SU-DHL-6 (cell line): Measurements from ENCODE around the gene SLC38A3.

Experiments used
- CTCF ChIP-seq: fragments of 200-600 bp; sonication (generic); IDR thresholded peaks from one replicate; pipeline ENCODE4 v1.5.1; 2017; ENCODE audit warnings: antibody characterized with exemption, mild to moderate bottlenecking, low read length, moderate library complexity; ENCODE audit not compliant: insufficient read depth, poor library complexity, severe bottlenecking
- EZH2phosphoT487 ChIP-seq: fragments of 200-600 bp; sonication (generic), shearing (Covaris generic); conservative IDR thresholded peaks from 2 replicates; pipeline ENCODE4 v1.6.1; 2018; ENCODE audit warnings: mild to moderate bottlenecking, antibody characterized with exemption, low read length, moderate library complexity, mixed read lengths

DNA sequence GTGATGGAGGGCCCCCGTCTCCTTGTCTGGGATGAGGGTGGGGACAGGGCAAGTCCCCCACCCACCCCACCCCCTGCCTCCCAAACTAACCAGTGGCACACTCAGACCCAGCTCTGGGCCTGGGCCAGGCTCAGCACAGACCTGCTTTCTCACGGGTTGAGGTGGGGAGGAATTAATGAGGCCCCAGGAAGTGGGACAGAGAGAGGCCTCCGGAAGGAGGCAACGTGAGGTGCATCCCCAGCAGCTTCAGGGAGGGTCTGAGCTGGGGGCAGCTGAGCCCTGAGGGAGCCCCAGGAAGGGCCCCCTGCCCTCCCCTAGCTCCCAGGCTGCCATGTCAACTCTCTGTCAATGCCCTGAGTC lies 16.0 kb downstream of the SLC38A3 start:
- TF ChIP-seq CTCF (no peak), EZH2phosphoT487 (no peak)
